Caco-2 (cell line): ENCODE results near the gene PPP2R2B. TPM values are rescaled to one million over a fixed set of nuclear protein-coding genes. Genes with fewer than 3 reads are reported as not detected.

Source experiments
- BruUV-seq: library from RNA; stranded (reverse); fragments of 400-500 nt; replicated peaks from 2 replicates; lab custom pipeline; 2021; lab: Mats Ljungman, UMichigan
- CTCF ChIA-PET: fragments of 300-600 bp; sonication (Branson Sonifier 250); formaldehyde crosslinking; loops from one replicate; lab custom pipeline; 2022; ENCODE audit warnings: antibody characterized with exemption; lab: Charles Lee
- POLR2A ChIA-PET: fragments of 300-600 bp; sonication (Branson Sonifier 250); formaldehyde crosslinking; loops from one replicate; lab custom pipeline; 2022; ENCODE audit warnings: antibody characterized with exemption; lab: Charles Lee
- DNase-seq, 2 experiments: peaks; one replicate each; pipeline versions ENCODE4 v3.0.0 to v3.0.0-alpha.2; 2020 to 2022
- H3K27me3 ChIP-seq: replicated peaks from 2 replicates; pipeline ENCODE4 v1.6.0; 2011; ENCODE audit warnings: low read length; ENCODE audit not compliant: control insufficient read depth, insufficient read depth
- H3K36me3 ChIP-seq: 2 replicates; pipeline ENCODE4 v1.5.1; 2011; ENCODE audit warnings: low read length; ENCODE audit not compliant: control insufficient read depth, insufficient read depth
- H3K4me1 ChIP-seq: fragments of 250-450 bp; sonication (Bioruptor Pico); 2 replicates; pipeline ENCODE4 v1.5.1; 2020; ENCODE audit warnings: mild to moderate bottlenecking
- H3K4me3 ChIP-seq: 2 replicates; pipeline ENCODE4 v1.5.1; 2011; ENCODE audit warnings: low read depth, mild to moderate bottlenecking, control low read depth, low read length
- H3K9me3 ChIP-seq: fragments of 250-450 bp; sonication (Bioruptor Pico); 2 replicates; pipeline ENCODE4 v1.5.1; 2020; ENCODE audit warnings: mild to moderate bottlenecking, moderate library complexity
- H3K27ac Mint-ChIP-seq: one replicate; pipeline ENCODE4 v1.8.0; 2022; ENCODE audit warnings: mixed read lengths; ENCODE audit not compliant: unreplicated experiment
- H3K27me3 Mint-ChIP-seq: one replicate; pipeline ENCODE4 v1.8.0; 2022; ENCODE audit warnings: mixed read lengths; ENCODE audit not compliant: insufficient read depth, unreplicated experiment
- H3K36me3 Mint-ChIP-seq: one replicate; pipeline ENCODE4 v1.8.0; 2022; ENCODE audit warnings: mild to moderate bottlenecking, mixed read lengths; ENCODE audit not compliant: insufficient read depth, unreplicated experiment
- H3K4me1 Mint-ChIP-seq: one replicate; pipeline ENCODE4 v1.8.0; 2022; ENCODE audit warnings: low read depth, mixed read lengths; ENCODE audit not compliant: unreplicated experiment
- H3K4me3 Mint-ChIP-seq: one replicate; pipeline ENCODE4 v1.8.0; 2022; ENCODE audit warnings: mild to moderate bottlenecking, moderate library complexity, mixed read lengths; ENCODE audit not compliant: unreplicated experiment
- H3K9me3 Mint-ChIP-seq: one replicate; pipeline ENCODE4 v1.8.0; 2022; ENCODE audit warnings: mixed read lengths; ENCODE audit not compliant: unreplicated experiment
- intact Hi-C: fragments of 100-400 bp; cut with micrococcal nuclease; formaldehyde crosslinking; loops from one replicate; pipeline ENCODE4 v1.10.0; 2022; ENCODE audit not compliant: unreplicated experiment
- total RNA-seq: library from RNA; stranded (reverse); gene quantifications from 2 replicates; pipeline ENCODE4 v1.2.3, GENCODE V29; 2022
- TF ChIP-seq, protein P1 (sequence below), 2 experiments: fragments of 200-600 bp in 1 of 2; IDR thresholded peaks; 1 replicate in 1 of 2; 2 replicates in 1 of 2; pipeline versions ENCODE4 v1.5.1 to v1.8.0; 2011 to 2022; ENCODE audit warnings: antibody characterized with exemption in 1 of 2, control low read depth in 1 of 2, inconsistent platforms in 1 of 2, low read depth in 1 of 2, low read length in 1 of 2, mild to moderate bottlenecking in 1 of 2, moderate library complexity in 1 of 2; ENCODE audit not compliant: insufficient read depth in 1 of 2, severe bottlenecking in 1 of 2, unreplicated experiment in 1 of 2

The PPP2R2B gene
- total RNA-seq, 1 experiment from 2014 or later = 9.8 TPM

DNA sequence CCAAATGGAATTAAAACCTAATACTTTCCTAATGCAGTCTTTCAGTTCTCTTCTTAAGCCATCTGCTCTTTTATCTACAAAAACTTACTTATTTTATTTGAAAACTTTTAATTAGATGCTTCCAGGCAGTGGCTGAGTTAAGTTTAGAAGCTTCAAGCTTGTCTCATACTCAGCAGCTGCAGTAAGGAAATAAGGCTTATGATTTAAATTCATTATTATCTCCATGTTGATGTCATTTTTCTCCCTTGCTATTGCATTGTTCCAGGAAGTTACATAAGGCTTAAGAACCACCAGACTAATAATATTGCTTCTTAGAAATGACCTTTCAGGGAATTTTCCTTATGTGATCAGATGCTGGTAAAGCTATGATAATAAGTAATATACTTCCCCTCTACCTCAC, 119.6 kb downstream of the PPP2R2B start:
- no peaks in the 10 kb centered on the region for H3K27me3 ChIP-seq
- no peak overlapping the region for H3K4me3 ChIP-seq
- peaks cover 3% of the 10 kb centered on the region; the same call in 1 of the 2 replicates for H3K4me1 ChIP-seq
- Mint-ChIP-seq H3K4me1 (no peaks in the 10 kb centered on the region), H3K9me3 (no peaks in the 10 kb centered on the region), H3K4me3 (no peak overlapping the region), H3K27me3 (no peaks in the 10 kb centered on the region), H3K36me3 (no peaks in the 10 kb centered on the region), H3K27ac (no peak overlapping the region)
- ChIA-PET CTCF (interaction anchor here (0.6 kb wide), 1 partner anchor 208 kb away, joined by 3 read pairs; no protein-coding TSS in a partner anchor), POLR2A (no interaction called here)
- TF ChIP-seq, protein P1, sequence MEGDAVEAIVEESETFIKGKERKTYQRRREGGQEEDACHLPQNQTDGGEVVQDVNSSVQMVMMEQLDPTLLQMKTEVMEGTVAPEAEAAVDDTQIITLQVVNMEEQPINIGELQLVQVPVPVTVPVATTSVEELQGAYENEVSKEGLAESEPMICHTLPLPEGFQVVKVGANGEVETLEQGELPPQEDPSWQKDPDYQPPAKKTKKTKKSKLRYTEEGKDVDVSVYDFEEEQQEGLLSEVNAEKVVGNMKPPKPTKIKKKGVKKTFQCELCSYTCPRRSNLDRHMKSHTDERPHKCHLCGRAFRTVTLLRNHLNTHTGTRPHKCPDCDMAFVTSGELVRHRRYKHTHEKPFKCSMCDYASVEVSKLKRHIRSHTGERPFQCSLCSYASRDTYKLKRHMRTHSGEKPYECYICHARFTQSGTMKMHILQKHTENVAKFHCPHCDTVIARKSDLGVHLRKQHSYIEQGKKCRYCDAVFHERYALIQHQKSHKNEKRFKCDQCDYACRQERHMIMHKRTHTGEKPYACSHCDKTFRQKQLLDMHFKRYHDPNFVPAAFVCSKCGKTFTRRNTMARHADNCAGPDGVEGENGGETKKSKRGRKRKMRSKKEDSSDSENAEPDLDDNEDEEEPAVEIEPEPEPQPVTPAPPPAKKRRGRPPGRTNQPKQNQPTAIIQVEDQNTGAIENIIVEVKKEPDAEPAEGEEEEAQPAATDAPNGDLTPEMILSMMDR (IDR thresholded peaks at IDR 0.05; ENCODE audit: insufficient read depth in 1 of 2, low read depth in 1 of 2, low read length in 1 of 2, severe bottlenecking in 1 of 2, unreplicated experiment in 1 of 2) = no peak
- no TSS peak for BruUV-seq
- no peak for DNase-seq
- H3K36me3 ChIP-seq = no peaks in the 10 kb centered on the region
- H3K9me3 ChIP-seq = no peaks in the 10 kb centered on the region
- intact Hi-C loops = no loop called here

DNA sequence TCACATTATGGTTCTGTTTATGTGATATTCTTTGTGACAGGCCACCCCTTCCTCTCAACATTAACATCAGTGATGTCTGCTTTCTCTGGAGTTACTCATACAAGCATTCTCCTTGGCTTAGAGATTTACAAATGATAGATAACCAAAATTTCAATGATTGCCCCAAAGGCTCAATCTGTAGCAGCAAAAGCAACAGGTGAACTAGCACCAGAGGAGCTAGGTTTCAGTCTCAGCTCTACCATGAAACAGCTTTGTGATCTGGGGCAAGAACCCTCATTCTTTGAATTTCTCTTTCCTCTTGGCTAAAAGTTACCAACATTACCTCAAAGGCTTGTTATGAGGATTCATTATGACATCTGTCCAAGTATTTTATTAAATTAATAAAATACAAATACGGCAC, 120.5 kb downstream of the PPP2R2B start:
- Histone ChIP-seq H3K27me3 (no peaks in the 10 kb centered on the region), H3K4me1 (peaks cover 3% of the 10 kb centered on the region; the same call in 1 of the 2 replicates), H3K36me3 (no peaks in the 10 kb centered on the region), H3K4me3 (no peak overlapping the region), H3K9me3 (no peaks in the 10 kb centered on the region)
- no peak for DNase-seq
- Mint-ChIP-seq H3K27ac (no peak overlapping the region), H3K4me3 (no peak overlapping the region), H3K9me3 (no peaks in the 10 kb centered on the region), H3K27me3 (no peaks in the 10 kb centered on the region), H3K36me3 (no peaks in the 10 kb centered on the region), H3K4me1 (no peaks in the 10 kb centered on the region)
- BruUV-seq = no TSS peak
- intact Hi-C loops = no loop called here
- ChIA-PET CTCF (no interaction called here), POLR2A (no interaction called here)
- TF ChIP-seq, protein P1 (IDR thresholded peaks at IDR 0.05; ENCODE audit: insufficient read depth in 1 of 2, low read depth in 1 of 2, low read length in 1 of 2, severe bottlenecking in 1 of 2, unreplicated experiment in 1 of 2) = no peak

DNA sequence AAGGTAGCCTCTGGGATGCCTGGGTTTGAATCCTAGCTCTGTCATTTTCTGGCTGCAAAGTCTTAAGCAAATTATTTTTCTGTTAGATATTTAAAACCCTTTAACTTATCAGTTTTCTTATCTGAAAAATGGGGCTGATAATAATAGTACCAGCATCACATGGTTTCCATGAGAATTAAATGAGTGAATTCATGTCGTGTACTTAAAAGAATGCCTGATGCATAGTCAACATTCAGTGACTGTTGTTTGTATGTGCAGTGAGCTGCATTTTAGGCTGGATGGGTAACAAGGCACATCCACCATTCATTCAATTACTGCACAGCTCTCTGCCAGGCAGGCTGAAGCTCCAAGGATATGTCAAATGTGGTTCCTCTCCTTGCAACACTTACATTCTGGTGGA, 122.0 kb downstream of the PPP2R2B start:
- ChIA-PET CTCF (no interaction called here), POLR2A (no interaction called here)
- intact Hi-C loops = no loop called here
- H3K27me3 ChIP-seq = no peaks in the 10 kb centered on the region
- no peaks in the 10 kb centered on the region for H3K9me3 ChIP-seq
- no TSS peak for BruUV-seq
- no peak for DNase-seq
- Mint-ChIP-seq H3K27ac (no peak overlapping the region), H3K36me3 (no peaks in the 10 kb centered on the region), H3K4me1 (no peaks in the 10 kb centered on the region), H3K4me3 (no peak overlapping the region), H3K9me3 (no peaks in the 10 kb centered on the region), H3K27me3 (peaks cover 2% of the 10 kb centered on the region)
- TF ChIP-seq, protein P1 (IDR thresholded peaks at IDR 0.05; ENCODE audit: insufficient read depth in 1 of 2, low read depth in 1 of 2, low read length in 1 of 2, severe bottlenecking in 1 of 2, unreplicated experiment in 1 of 2) = no peak
- no peaks in the 10 kb centered on the region for H3K36me3 ChIP-seq
- no peak overlapping the region for H3K4me3 ChIP-seq
- peaks cover 3% of the 10 kb centered on the region; the same call in 1 of the 2 replicates for H3K4me1 ChIP-seq
